ENCODE data around the gene ZDHHC11B.
"Not testable (repeated sequence)": the region's sequence is repeated elsewhere in the genome, so short reads cannot be mapped to it uniquely, and the experiment has no call there.

GRCh38 chr5:680118-680795 lies 104.3 kb downstream of the ZDHHC11B start:
- not testable (repeated sequence) for TF ChIP-seq POLR2A (IDR thresholded peaks at IDR 0.05; ENCODE audit: low read length); GATA1 (IDR thresholded peaks at IDR 0.05; ENCODE audit: low read depth, low read length)

Data from erythroblast (primary cell).